Heart left ventricle (tissue), 16 donors: ENCODE data around the gene CDC14B. TPM values are rescaled to one million over a fixed set of nuclear protein-coding genes. Genes with fewer than 3 reads are reported as not detected.
A peak's percentile ranks its signal among the peaks of the same experiment; 100 is the strongest.

Experiments
- ATAC-seq, 4 donors: fragments of 200-7000 bp; cut with Tn5 transposase; one replicate each; pipeline ENCODE4 v1.9.1; 2020 to 2022; ENCODE audit warnings: moderate library complexity in 4 of 4, mild to moderate bottlenecking in 3 of 4, moderate number of reproducible peaks in 1 of 4
- DNase-seq, 5 donors: peaks; one replicate each; pipeline ENCODE4 v3.0.0-alpha.2; 2020
- H3K27ac ChIP-seq, 12 donors: fragments of 200-600 bp; sonication (generic) in 4 of 12; one replicate each; pipeline versions ENCODE4 v1.5.0 to v1.8.0; 2016 to 2022; ENCODE audit warnings: mild to moderate bottlenecking in 2 of 12
- H3K27me3 ChIP-seq, 9 donors: fragments of 200-600 bp; sonication (generic) in 2 of 9; one replicate each; pipeline versions ENCODE4 v1.5.1 to v1.8.0; 2016 to 2022; ENCODE audit warnings: mild to moderate bottlenecking in 3 of 9
- H3K36me3 ChIP-seq, 9 donors: fragments of 200-600 bp; sonication (generic) in 2 of 9; one replicate each; pipeline versions ENCODE4 v1.5.0 to v1.8.0; 2018 to 2022; ENCODE audit warnings: mild to moderate bottlenecking in 2 of 9
- H3K4me1 ChIP-seq, 12 donors: fragments of 200-600 bp; sonication (generic) in 4 of 12; one replicate each; pipeline versions ENCODE4 v1.5.0 to v1.8.0; 2016 to 2022; ENCODE audit warnings: mild to moderate bottlenecking in 3 of 12
- H3K4me3 ChIP-seq, 12 donors: fragments of 200-600 bp; sonication (generic) in 4 of 12; one replicate each; pipeline versions ENCODE4 v1.5.0 to v1.8.0; 2017 to 2022; ENCODE audit warnings: mild to moderate bottlenecking in 9 of 12, moderate library complexity in 4 of 12
- H3K9me3 ChIP-seq, 12 donors: fragments of 200-600 bp; sonication (generic) in 4 of 12; one replicate each; pipeline versions ENCODE4 v1.5.0 to v1.8.0; 2016 to 2022; ENCODE audit warnings: mild to moderate bottlenecking in 1 of 12
- CTCF ChIP-seq, 12 donors: fragments of 200-600 bp; sonication (generic) in 4 of 12; IDR thresholded peaks; one replicate each; pipeline versions ENCODE4 v1.5.0 to v1.8.0; 2018 to 2022; ENCODE audit warnings: antibody characterized with exemption in 12 of 12, mild to moderate bottlenecking in 5 of 12
- POLR2A ChIP-seq, 2 donors: fragments of 450-650 bp; IDR thresholded peaks; one replicate each; pipeline ENCODE4 v1.6.1; 2017; ENCODE audit warnings: antibody characterized with exemption in 2 of 2, mild to moderate bottlenecking in 2 of 2, moderate library complexity in 2 of 2
- WGBS, 4 donors: extraction: QIAGEN DNeasy Blood & Tissue Kit in 2 of 4; methylation state at CpG; one replicate each; pipeline versions ENCODE4 v1.1.5 to v1.1.7; 2013 to 2018; 5-methylcytosine and 5-hydroxymethylcytosine counted together
- intact Hi-C, 10 donors: fragments of 100-400 bp; cut with DNase I; formaldehyde crosslinking; loops; one replicate each; pipeline versions ENCODE4 v1.11.1 to v1.14.2; 2022
- polyA plus RNA-seq, 2 donors: library from polyadenylated mRNA; stranded (reverse); fragments of 200-250 nt; gene quantifications; one replicate each; pipeline ENCODE4 v1.2.3, GENCODE V29; 2013
- total RNA-seq, 9 donors: library from RNA; depleted of rRNA in 2 of 9; stranded (reverse); fragments of >200 nt in 2 of 9; fragmentation: NEBNext Ultra II Directional in 3 of 9; extraction: Animal tissue kit (Norgen Biotek cat#: 25700) in 3 of 9; gene quantifications; one replicate each; pipeline versions ENCODE4 v1.1.0 to v1.2.4, GENCODE V29; 2016 to 2023
- donor health status: ischemic (EF 13 %, LVEDD 7.1; RV severe dilation, severe dysfunction).
- donor health status: healthy with polysubstance abuse.
- donor health status: DM: no; HTN: yes; CAD: no.
- donor health status: DM: no; HTN: no; CAD: no.
- donor health status: ischemic (EF 25% LVEDD 6.9; RV normal size, moderate dysfunction).
- donor health status: ischemic (EF 25% LVEDD 5.7; RV mildly dilated, moderate dysfunction).
- donor health status: healthy.
- donor health status: DM: yes; HTN: yes; CAD: no.
- donor health status: ischemic (EF 35%, LVEDD 5.7; RV mildly dilated, moderate dysfunction).
- donor health status: nonischemic (EF 11% LVEDD 7.7; RV severe dilation, severe dysfunction).
- donor health status: DM: yes; HTN: yes; CAD: no.
- donor health status: PGD.
- donor health status: ischemic (EF 29% LVEDD 5.4; RV normal size, mild dysfunction).
- donor health status: nonischemic (EF 23%, LVEDD 6.1; RV moderate dilation, normal function).

CDC14B gene
- total and polyA plus RNA-seq, 11 donors = 5.1 to 37.0 (median 23.7) TPM

- Histone ChIP-seq H3K4me1 (peaks cover 0 to 29% (median 7%) of the 10 kb centered on the region in 12 donors), H3K4me3 (no peak overlapping the region), H3K27me3 (no peaks in the 10 kb centered on the region), H3K9me3 (no peaks in the 10 kb centered on the region), H3K27ac (no peak overlapping the region), H3K36me3 (peaks cover 0 to 21% (median 0%) of the 10 kb centered on the region in 9 donors)
- no peak for DNase-seq
- intact Hi-C loops = no loop called here
- 64 to 84% (median 68%) methylated on average over 6 to 7 of the region's 7 CpGs for WGBS, 4 donors
- peak in 1 of 4 donors; percentile 16 for ATAC-seq
- TF ChIP-seq POLR2A (IDR thresholded peaks at IDR 0.05) = no peak
- TF ChIP-seq CTCF (IDR thresholded peaks at IDR 0.05) = no peak
These were observed 120.4 kb downstream of the CDC14B start for GRCh38 chr9:96499257-96499656.

GRCh38 chr9:96498796-96499195, 120.8 kb downstream of the CDC14B start:
- WGBS, 4 donors = 79 to 82% (median 81%) methylated on average over 4 to 7 of the region's 7 CpGs
- no peak overlapping the region for H3K4me3 ChIP-seq
- no peaks in the 10 kb centered on the region for H3K9me3 ChIP-seq
- peaks cover 0 to 16% (median 0%) of the 10 kb centered on the region in 9 donors for H3K36me3 ChIP-seq
- TF ChIP-seq CTCF (IDR thresholded peaks at IDR 0.05) (no peak), POLR2A (IDR thresholded peaks at IDR 0.05) (no peak)
- H3K27me3 ChIP-seq = no peaks in the 10 kb centered on the region
- H3K4me1 ChIP-seq = peaks cover 0 to 30% (median 8%) of the 10 kb centered on the region in 12 donors
- no peak overlapping the region for H3K27ac ChIP-seq
- intact Hi-C loops = no loop called here
- ATAC-seq = no peak
- DNase-seq = no peak

GRCh38 chr9:96497117-96497399, 122.6 kb downstream of the CDC14B start:
- H3K4me3 ChIP-seq = no peak overlapping the region
- WGBS, 4 donors = 93 to 95% (median 94%) methylated on average over 9 to 17 of the region's 17 CpGs

GRCh38 chr9:96496368-96497116, 123.1 kb downstream of the CDC14B start:
- ATAC-seq (no peak), DNase-seq (no peak)
- Histone ChIP-seq H3K36me3 (peaks cover 0 to 22% (median 7%) of the 10 kb centered on the region in 9 donors), H3K27ac (no peak overlapping the region), H3K9me3 (no peaks in the 10 kb centered on the region), H3K27me3 (no peaks in the 10 kb centered on the region), H3K4me3 (no peak overlapping the region), H3K4me1 (peaks cover 0 to 30% (median 6%) of the 10 kb centered on the region in 12 donors)
- 94 to 98% (median 95%) methylated on average over 18 to 55 of the region's 55 CpGs for WGBS, 4 donors
- no peak for TF ChIP-seq POLR2A (IDR thresholded peaks at IDR 0.05)
- TF ChIP-seq CTCF (IDR thresholded peaks at IDR 0.05) = no peak
- intact Hi-C loops = no loop called here

More at GRCh38 chr9:96497117-96497399, 122.6 kb downstream of the CDC14B start:
- no peak for ATAC-seq
- TF ChIP-seq CTCF (IDR thresholded peaks at IDR 0.05) (no peak), POLR2A (IDR thresholded peaks at IDR 0.05) (no peak)
- DNase-seq = no peak
- Histone ChIP-seq H3K27ac (no peak overlapping the region), H3K9me3 (no peaks in the 10 kb centered on the region), H3K36me3 (peaks cover 0 to 17% (median 4%) of the 10 kb centered on the region in 9 donors), H3K27me3 (no peaks in the 10 kb centered on the region), H3K4me1 (peaks cover 0 to 31% (median 6%) of the 10 kb centered on the region in 12 donors)
- intact Hi-C loops = no loop called here
